Measurements from ENCODE around the gene CUX1.
"Not testable (repeated sequence)": the region's sequence is repeated elsewhere in the genome, so short reads cannot be mapped to it uniquely, and the experiment has no call there.

Gene CUX1

DNA sequence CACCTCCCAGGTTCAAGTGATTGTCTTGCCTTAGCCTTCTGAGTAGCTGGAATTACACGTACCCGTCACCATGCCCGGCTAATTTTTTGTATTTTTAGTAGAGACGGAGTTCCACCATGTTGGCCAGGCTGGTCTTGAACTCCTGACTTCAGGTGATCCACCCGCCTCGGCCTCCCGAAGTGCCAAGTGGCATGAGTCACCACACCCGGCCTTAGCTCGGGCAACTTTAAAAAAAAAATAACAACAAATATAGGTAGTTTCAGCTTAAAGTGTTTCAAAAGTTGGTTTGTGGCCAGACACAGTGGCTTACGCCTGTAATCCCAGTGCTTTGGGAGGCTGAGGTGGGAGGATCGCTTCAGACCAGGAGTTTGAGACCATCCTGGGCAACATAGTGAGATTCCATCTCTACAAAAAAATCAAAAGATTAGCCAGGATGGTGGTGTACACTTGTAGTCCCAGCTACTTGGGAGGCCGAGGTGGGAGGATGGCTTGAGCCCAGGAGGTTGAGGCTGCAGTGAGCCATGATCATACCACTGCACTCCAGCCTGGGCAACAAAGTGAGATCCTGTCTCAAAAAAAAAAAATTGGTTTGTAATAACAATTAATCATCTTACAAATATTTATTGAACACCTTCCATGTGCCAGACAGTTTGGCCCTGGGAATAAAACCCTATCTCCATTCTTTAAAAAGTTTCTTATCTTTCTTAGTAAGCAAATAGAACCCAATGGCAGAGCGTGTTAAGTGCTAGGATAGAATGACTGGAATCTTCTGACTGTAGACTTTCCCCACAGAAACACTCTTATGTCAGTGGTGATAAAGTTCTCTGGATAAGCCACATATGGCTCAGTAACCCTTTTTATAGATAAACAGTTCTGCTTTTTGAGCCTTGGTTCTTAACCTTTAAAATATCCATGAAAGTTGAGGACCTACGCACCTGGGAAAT, 104.4 kb downstream of the CUX1 start:
- DNase-seq: not testable (repeated sequence)

- DNase-seq: no peak
These were observed 105.5 kb downstream of the CUX1 start for GRCh38 chr7:101922631-101923601.

DNA sequence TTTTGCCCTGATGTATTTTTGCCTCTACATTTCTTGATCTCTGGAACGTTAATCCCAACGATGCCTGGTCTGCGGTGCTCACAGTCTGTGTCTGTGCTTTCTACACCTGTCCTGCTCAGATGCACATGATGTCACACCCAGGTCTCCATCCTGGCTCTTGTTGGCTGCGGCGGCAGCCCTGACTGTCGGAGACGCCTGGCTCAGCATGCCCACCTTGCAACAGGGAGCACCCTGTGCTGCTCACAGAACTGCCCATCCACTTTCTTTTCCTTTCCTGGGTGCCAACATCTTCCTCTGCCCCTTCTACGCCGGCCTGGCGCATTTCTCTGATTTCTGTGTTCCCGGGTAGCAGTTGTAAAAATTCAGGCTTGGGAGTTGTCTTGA, 106.2 kb downstream of the CUX1 start:
- DNase-seq: no peak

DNA sequence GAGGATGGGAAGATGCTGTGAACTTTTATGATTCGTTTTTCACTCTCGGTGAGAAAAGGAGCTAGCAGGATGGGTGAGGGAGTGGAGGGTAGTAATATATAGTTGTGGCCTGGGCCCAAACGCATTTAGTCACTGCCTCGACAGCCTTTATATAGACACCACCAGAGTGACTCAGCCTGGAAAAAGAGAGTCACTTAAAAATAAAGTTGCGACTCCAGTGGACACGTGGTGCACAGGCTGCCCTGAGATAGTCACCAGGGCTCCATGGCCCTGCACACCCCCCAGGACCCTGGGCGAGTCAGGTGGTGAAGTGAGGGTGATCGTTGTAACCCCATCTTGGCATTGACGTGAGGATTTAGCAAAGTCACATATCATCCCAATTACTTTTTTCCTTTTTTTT, 106.7 kb downstream of the CUX1 start:
- no peak for DNase-seq

DNA sequence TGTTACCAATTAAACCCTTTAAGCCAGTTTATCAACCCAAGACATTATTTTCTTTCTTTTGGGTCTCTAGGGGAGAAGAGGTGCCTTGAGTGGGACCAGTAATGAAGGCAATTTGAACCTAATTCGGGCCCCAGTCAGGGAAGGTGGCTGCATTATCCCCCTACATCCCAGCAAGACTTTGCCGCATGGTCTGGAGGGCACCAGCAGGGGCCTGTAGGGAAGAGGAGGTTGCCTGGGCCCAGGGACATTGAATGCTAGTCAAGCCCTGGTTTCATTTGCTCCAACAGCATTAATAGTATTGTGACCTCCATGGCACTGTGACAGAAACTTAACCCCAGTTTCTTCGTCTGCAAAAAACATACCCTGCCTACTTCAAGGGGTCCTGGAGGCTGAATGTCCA, 108.8 kb downstream of the CUX1 start:
- DNase-seq: no peak

- DNase-seq: no peak
These were observed 110.0 kb downstream of the CUX1 start for GRCh38 chr7:101927389-101927788.

GRCh38 chr7:101927802-101928201, 110.4 kb downstream of the CUX1 start:
- no peak for DNase-seq

DNA sequence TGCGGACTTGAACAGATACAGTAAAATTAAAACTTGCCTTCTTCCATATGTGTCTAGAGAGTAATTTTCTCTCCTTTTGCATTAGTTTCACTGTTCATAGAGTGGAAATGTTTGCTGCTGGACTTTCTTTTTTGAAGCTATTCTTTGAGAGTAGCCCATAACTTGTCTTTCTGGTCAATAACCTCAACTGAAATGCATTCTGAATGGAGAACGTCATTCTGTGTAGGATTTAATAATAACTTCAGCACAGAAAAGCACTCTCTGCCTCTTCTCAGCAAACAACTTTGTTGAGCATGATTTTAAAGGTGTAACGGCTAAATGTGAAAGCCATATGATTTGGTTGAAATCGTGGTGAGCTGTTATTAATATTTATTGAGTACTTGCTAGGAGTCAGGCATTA, 111.8 kb downstream of the CUX1 start:
- DNase-seq: no peak

DNA sequence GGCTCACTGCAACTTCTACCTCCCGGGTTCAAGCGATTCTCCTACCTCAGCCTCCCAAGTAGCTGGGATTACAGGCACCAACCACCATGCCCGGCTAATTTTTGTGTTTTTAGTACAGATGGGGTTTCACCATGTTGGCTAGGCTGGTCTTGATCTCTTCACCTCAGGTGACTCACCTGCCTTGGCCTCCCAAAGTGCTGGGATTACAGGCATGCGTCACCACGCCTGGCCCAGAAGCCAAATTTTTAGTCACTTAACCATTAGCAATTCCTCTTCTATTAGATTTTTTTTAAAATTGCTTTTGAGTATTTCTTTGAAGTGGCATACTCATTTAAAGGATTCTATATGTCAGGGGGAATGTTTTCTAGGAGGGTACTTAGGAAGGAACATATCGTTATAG, 112.5 kb downstream of the CUX1 start:
- not testable (repeated sequence) for DNase-seq

- no peak for DNase-seq
These were observed 114.7 kb downstream of the CUX1 start for GRCh38 chr7:101932083-101932482.

DNA sequence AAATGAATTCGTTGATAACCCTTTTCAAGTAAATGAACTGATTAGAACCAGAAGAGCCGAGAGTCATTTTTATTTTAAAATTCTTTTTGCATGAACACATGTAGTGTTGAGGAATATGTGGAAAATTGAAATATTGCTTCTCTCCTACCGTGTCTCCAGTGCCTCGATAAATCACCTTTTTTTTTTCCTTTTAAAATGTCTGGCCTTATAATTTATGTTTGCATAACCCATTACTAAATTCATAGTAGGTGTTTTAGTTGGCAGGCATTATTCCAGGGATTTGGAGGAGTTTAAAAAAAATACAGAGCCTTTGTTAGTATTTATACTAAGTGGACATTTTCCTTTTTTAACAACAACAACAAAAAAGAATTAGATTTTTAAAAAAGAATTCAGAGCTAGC, 115.6 kb downstream of the CUX1 start:
- no peak for DNase-seq

DNA sequence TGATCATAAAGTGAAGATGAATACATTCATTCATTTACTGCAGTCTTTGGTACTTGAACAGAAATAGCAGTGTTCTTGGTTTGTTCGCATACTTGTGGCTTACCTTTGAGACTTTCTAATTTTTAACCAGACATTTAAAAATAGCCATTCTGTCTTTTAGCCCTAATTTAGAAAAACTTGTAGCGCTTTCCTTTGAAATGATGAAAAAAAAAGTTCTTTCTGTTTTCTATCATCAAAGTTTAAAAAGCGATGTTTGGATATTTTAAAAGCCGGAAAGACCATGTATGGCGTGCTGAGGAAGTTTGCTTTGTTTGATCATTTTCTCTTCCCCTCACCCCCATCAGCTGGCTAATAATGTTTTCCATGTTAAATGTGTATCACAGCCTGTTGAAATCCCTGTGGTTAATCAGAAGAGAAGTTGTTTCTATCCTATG, 116.3 kb downstream of the CUX1 start:
- no peak for DNase-seq

- no peak for DNase-seq
These were observed 117.2 kb downstream of the CUX1 start for GRCh38 chr7:101934618-101935017.

GRCh38 chr7:101935521-101936141, 118.2 kb downstream of the CUX1 start:
- DNase-seq: no peak

- no peak for DNase-seq
These were observed 118.8 kb downstream of the CUX1 start for GRCh38 chr7:101936223-101936610.

GRCh38 chr7:101936611-101937231, 119.3 kb downstream of the CUX1 start:
- DNase-seq: no peak

GRCh38 chr7:101937717-101938514, 120.5 kb downstream of the CUX1 start:
- DNase-seq: no peak

DNA sequence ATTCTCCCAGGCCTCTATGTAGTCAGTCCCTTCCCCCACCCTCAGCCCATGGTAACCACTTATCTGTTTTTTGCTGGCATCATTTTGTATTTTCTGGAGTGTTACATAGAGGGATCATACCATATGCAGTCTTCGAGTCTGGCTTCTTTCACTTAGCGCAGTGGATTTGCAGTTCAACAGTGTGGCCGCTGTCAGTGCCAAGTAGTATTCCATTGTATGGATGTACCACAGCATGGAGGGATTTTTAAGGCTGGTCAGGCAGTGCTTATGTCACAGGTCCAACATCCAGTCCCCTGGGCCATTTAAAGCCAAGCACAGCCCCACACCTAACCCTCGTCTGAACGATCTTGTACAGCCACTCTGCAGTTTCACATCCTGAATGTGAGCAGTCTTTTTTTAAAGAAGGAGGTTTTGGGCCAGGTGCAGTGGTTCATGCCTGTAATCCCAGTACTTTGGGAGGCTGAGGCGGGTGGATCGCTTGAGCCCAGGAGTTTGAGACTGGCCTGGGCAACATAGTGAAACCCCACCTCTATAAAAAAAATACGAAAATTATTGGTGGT, 121.8 kb downstream of the CUX1 start:
- no peak for DNase-seq

DNA sequence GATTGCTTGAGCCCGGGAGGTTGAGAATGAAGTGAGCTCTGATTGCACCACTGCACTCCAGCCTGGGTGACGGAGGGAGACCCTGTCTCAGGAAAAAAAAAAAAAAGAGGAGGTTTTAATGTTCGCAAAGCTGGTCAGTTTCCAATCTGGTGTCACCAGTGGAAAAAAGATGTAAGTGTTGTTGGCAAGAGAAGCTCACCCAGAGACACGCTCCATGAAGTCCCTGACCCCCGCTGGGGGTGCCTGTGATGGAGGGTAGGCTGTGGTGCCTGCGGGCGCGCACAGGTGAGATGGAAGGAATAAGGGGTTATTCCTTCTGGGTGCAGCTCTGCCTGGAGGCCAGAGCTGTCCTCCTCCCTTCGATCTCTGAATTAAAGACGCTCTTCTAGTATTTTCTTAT, 122.7 kb downstream of the CUX1 start:
- DNase-seq: no peak

DNA sequence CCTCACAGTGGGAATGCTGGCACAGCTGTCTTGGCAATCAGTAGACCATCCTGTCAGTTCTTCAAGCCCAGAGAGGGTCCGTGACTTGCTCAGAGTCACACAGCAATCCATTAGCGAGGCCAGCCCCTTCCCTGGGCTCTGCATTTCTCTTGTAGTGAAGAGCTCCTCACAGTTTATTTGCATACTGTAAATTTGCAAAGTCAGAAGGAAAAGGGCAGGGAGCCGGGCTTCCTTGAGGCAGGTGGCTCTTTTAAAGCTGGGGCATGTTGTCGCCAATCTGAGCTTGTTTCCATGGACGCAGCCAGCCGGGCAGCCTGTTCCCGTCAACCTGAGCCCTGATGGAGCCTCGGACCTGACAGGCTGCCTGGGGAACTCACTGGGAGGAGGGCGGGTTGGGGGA, 123.4 kb downstream of the CUX1 start:
- no peak for DNase-seq
